Stimulated activated naive CD8-positive, alpha-beta T cell treated with anti-CD3 and anti-CD28 coated beads, Interleukin-15, Interleukin-2, amounts not matched to agents 100 ng/mL and 50 ng/mL, for 24 hours (primary cell): Measurements from ENCODE around the gene GADD45A.

ENCODE experiments used
- H3K27ac Mint-ChIP-seq: one replicate; pipeline ENCODE4 v1.8.0; 2021; ENCODE audit warnings: mild to moderate bottlenecking, mixed read lengths
- H3K27me3 Mint-ChIP-seq: one replicate; pipeline ENCODE4 v1.8.0; 2021; ENCODE audit warnings: mixed read lengths
- H3K36me3 Mint-ChIP-seq: one replicate; pipeline ENCODE4 v1.8.0; 2021; ENCODE audit warnings: low read depth, mixed read lengths
- H3K4me1 Mint-ChIP-seq: one replicate; pipeline ENCODE4 v1.8.0; 2021; ENCODE audit warnings: low read depth, mixed read lengths
- H3K4me3 Mint-ChIP-seq: one replicate; pipeline ENCODE4 v1.8.0; 2021; ENCODE audit warnings: mild to moderate bottlenecking, mixed read lengths
- H3K9me3 Mint-ChIP-seq: one replicate; pipeline ENCODE4 v1.8.0; 2021; ENCODE audit warnings: mixed read lengths

Gene GADD45A

DNA sequence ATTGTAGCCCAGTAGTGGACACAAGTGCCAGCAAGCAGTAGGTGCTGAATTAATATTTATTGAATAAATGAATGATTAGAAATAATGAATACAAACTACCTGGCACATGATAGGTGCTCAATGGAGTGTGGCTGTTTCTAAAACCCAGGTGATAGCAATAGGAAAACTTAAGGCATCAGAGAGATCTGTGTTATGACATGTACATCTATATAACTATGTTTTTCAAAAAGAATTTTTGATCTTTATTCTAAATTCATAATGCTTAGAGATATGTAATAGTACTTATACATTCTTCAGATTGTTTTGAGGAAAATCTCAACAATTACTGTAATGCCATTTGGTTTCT lies 5.0 kb downstream of the GADD45A start:
- H3K9me3 Mint-ChIP-seq: no peaks in the 10 kb centered on the region
- peaks cover 13% of the 10 kb centered on the region for H3K4me1 Mint-ChIP-seq
- no peak overlapping the region for H3K27ac Mint-ChIP-seq
- peaks cover 32% of the 10 kb centered on the region for H3K36me3 Mint-ChIP-seq
- H3K4me3 Mint-ChIP-seq: no peak overlapping the region
- H3K27me3 Mint-ChIP-seq: no peaks in the 10 kb centered on the region

- Mint-ChIP-seq H3K27ac (no peak overlapping the region), H3K36me3 (peaks cover 32% of the 10 kb centered on the region), H3K4me3 (no peak overlapping the region), H3K9me3 (no peaks in the 10 kb centered on the region), H3K27me3 (no peaks in the 10 kb centered on the region), H3K4me1 (peaks cover 12% of the 10 kb centered on the region)
Measured at GRCh38 chr1:67690411-67690810, 5.4 kb downstream of the GADD45A start.

- Mint-ChIP-seq H3K4me1 (peaks cover 13% of the 10 kb centered on the region), H3K27ac (no peak overlapping the region), H3K36me3 (peaks cover 28% of the 10 kb centered on the region), H3K4me3 (no peak overlapping the region), H3K27me3 (peaks cover 4% of the 10 kb centered on the region), H3K9me3 (no peaks in the 10 kb centered on the region)
Measured at GRCh38 chr1:67691712-67692111, 6.7 kb downstream of the GADD45A start.

DNA sequence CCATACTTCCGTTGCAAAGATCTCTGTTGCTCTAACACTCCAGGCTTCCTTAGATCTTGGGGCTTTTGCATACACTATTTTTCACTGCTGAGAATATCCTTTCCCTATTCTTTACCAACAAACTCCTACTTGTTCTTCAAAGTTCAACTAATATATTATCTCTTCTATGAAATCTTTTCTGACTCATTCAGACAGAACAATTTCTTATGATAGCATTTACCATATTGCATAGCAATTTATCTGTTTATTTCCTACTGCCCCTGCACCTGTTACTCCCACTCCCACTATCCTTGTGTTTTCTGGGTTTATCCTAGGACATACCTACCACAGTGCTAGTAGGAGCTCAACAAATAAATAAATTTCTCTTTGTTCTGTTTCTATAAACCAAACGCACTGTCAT lies 11.0 kb downstream of the GADD45A start:
- Mint-ChIP-seq H3K27me3 (peaks cover 4% of the 10 kb centered on the region), H3K27ac (no peak overlapping the region)

GRCh38 chr1:67696708-67697107 lies 11.7 kb downstream of the GADD45A start:
- Mint-ChIP-seq H3K9me3 (no peaks in the 10 kb centered on the region), H3K4me3 (no peak overlapping the region), H3K4me1 (peaks cover 22% of the 10 kb centered on the region), H3K27me3 (peaks cover 4% of the 10 kb centered on the region), H3K27ac (no peak overlapping the region), H3K36me3 (no peaks in the 10 kb centered on the region)

More for the DNA sequence above, 11.0 kb downstream of the GADD45A start:
- H3K9me3 Mint-ChIP-seq: no peaks in the 10 kb centered on the region
- H3K4me1 Mint-ChIP-seq: peaks cover 17% of the 10 kb centered on the region
- no peaks in the 10 kb centered on the region for H3K36me3 Mint-ChIP-seq
- no peak overlapping the region for H3K4me3 Mint-ChIP-seq

GRCh38 chr1:67700220-67700619 lies 15.2 kb downstream of the GADD45A start:
- H3K27me3 Mint-ChIP-seq: peaks cover 6% of the 10 kb centered on the region
- peak overlapping the region; percentile 54 for H3K27ac Mint-ChIP-seq
- no peak overlapping the region for H3K4me3 Mint-ChIP-seq
- H3K36me3 Mint-ChIP-seq: no peaks in the 10 kb centered on the region
- H3K9me3 Mint-ChIP-seq: no peaks in the 10 kb centered on the region
- H3K4me1 Mint-ChIP-seq: peaks cover 22% of the 10 kb centered on the region

GRCh38 chr1:67700692-67701410 lies 15.8 kb downstream of the GADD45A start:
- Mint-ChIP-seq H3K27me3 (peaks cover 4% of the 10 kb centered on the region), H3K36me3 (no peaks in the 10 kb centered on the region), H3K9me3 (no peaks in the 10 kb centered on the region), H3K4me3 (no peak overlapping the region), H3K27ac (peak overlapping the region; percentile 54), H3K4me1 (peaks cover 20% of the 10 kb centered on the region)

DNA sequence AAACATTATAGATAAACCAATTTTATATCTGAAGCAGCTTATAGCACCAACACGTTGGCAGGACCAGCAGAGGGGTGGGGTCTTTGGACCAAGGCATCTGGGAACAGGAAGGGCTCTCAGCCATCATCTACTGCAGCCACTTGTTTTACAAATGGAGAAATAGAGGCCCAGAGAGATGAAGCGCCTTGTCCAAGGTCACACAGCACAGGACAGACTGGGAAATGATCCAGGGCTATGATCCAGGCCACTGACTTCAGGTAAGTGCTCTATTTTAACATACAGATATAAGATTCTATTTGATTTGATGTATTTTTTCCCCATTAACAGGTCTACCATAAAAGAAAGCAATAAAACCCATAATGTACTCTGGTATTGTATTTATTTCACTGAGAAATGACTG lies 16.9 kb downstream of the GADD45A start:
- Mint-ChIP-seq H3K27ac (no peak overlapping the region), H3K27me3 (peaks cover 3% of the 10 kb centered on the region), H3K4me3 (no peak overlapping the region), H3K36me3 (no peaks in the 10 kb centered on the region), H3K9me3 (no peaks in the 10 kb centered on the region), H3K4me1 (peaks cover 19% of the 10 kb centered on the region)

DNA sequence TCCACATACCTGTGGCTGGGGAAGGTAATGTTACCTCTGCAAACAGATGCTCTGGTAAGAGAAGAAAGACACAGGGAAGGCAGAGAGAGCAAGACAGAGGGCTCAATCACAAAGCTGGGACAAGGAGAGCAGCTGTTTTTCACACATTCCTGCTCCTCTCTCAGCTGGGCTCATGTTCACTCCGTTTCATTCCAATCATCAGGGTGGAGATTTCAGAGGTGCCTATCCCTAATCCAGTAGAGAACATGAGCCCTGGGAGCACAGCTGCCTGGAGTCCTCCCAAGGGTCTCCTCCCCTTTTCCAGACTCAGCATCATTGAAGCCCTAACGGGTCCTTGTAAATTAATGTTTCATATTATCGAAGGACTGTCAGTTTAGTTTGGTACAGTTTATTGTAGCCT lies 19.4 kb downstream of the GADD45A start:
- no peak overlapping the region for H3K27ac Mint-ChIP-seq
- no peaks in the 10 kb centered on the region for H3K9me3 Mint-ChIP-seq
- H3K4me3 Mint-ChIP-seq: no peak overlapping the region
- peaks cover 3% of the 10 kb centered on the region for H3K27me3 Mint-ChIP-seq
- no peaks in the 10 kb centered on the region for H3K36me3 Mint-ChIP-seq
- H3K4me1 Mint-ChIP-seq: peaks cover 17% of the 10 kb centered on the region

- Mint-ChIP-seq H3K4me1 (peaks cover 6% of the 10 kb centered on the region), H3K27ac (no peak overlapping the region), H3K4me3 (no peak overlapping the region), H3K36me3 (no peaks in the 10 kb centered on the region), H3K9me3 (no peaks in the 10 kb centered on the region), H3K27me3 (peaks cover 3% of the 10 kb centered on the region)
Measured at GRCh38 chr1:67705735-67706453, 20.9 kb downstream of the GADD45A start.

DNA sequence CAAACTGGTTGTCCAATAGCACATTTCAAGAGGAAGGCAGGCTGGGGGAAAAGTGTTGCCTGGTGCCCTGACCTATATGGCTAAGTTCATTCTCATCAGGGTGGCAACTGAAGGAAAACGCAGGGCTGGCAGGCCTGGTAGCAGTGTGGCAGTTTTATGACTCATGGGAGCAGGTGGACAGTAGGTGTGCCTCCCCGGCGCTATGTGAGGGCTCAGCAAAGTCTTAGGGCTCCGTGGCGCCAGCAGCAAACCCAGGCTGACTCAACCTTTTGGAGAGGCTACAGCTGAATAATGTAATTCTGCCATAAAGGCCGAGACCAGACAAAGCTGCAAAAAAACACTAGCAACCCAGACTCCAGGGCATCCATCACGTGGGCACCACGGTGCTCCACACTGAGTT lies 23.6 kb downstream of the GADD45A start:
- H3K27me3 Mint-ChIP-seq: peaks cover 3% of the 10 kb centered on the region
- H3K9me3 Mint-ChIP-seq: no peaks in the 10 kb centered on the region
- H3K4me3 Mint-ChIP-seq: no peak overlapping the region
- peaks cover 7% of the 10 kb centered on the region for H3K4me1 Mint-ChIP-seq
- no peak overlapping the region for H3K27ac Mint-ChIP-seq
- H3K36me3 Mint-ChIP-seq: no peaks in the 10 kb centered on the region

GRCh38 chr1:67710417-67710816 lies 25.4 kb downstream of the GADD45A start:
- no peaks in the 10 kb centered on the region for H3K36me3 Mint-ChIP-seq
- H3K27ac Mint-ChIP-seq: no peak overlapping the region
- H3K9me3 Mint-ChIP-seq: no peaks in the 10 kb centered on the region
- H3K4me3 Mint-ChIP-seq: no peak overlapping the region
- H3K27me3 Mint-ChIP-seq: no peaks in the 10 kb centered on the region
- H3K4me1 Mint-ChIP-seq: peaks cover 8% of the 10 kb centered on the region

GRCh38 chr1:67711158-67711854 lies 26.3 kb downstream of the GADD45A start:
- Mint-ChIP-seq H3K4me3 (no peak overlapping the region), H3K4me1 (peaks cover 8% of the 10 kb centered on the region), H3K27me3 (no peaks in the 10 kb centered on the region), H3K27ac (no peak overlapping the region), H3K36me3 (no peaks in the 10 kb centered on the region), H3K9me3 (no peaks in the 10 kb centered on the region)

DNA sequence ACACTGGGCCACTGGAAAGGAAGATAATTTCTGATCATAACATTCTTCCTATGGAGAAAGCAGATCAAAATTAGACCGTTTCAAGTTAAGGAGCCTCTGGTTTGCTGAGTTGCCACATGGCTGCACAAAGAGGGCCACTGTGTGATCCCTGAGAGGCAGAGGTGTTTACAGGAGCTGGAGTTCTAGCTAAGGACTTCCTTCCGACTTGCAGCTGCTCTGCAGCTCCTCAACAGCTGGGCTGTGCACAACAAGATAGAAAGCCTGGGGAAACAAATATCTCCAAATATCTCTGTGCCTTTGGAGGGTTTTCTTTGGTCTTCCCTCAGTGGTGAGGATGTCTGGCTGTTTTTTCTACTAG lies 26.8 kb downstream of the GADD45A start:
- no peaks in the 10 kb centered on the region for H3K36me3 Mint-ChIP-seq
- H3K27me3 Mint-ChIP-seq: no peaks in the 10 kb centered on the region
- peaks cover 8% of the 10 kb centered on the region for H3K4me1 Mint-ChIP-seq
- H3K9me3 Mint-ChIP-seq: no peaks in the 10 kb centered on the region
- no peak overlapping the region for H3K4me3 Mint-ChIP-seq
- H3K27ac Mint-ChIP-seq: no peak overlapping the region

DNA sequence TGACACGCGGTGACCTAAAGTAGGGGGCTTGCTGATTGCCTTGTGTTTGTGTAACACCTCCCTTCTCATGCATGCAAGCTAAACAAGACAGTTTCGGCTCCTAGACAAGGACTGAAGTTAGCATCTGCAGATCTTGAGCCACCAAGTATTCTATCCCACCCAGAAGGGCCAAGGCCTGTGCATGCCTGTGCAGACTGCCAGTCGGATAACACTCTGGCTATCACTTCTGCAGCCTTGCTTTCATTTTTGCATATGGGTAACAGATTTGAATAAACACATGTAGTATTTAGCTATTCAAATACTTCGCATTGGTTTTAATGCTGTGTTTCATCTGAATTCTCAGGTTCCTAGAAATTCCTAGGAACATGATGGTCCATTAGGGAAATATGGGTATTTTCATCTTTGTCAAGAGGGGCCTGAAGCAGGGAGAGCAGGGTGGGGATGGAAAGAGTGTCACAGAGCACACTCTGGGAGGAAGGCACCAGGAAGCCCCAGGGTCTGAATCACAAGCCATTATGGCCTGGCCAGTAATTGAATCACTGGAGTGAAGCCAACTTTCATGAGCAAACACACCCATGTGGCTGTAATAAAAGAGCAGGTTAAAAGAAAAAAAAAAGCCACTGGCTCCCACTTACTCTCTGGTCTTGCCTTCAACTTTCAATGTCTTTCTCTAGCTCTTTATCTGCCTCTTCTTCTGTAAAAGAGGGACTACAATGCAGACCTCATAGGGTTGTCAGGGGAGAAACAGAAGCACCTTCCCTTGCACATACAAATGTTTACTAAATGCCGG lies 28.3 kb downstream of the GADD45A start:
- no peaks in the 10 kb centered on the region for H3K9me3 Mint-ChIP-seq
- H3K36me3 Mint-ChIP-seq: no peaks in the 10 kb centered on the region
- peaks cover 8% of the 10 kb centered on the region for H3K4me1 Mint-ChIP-seq
- H3K27me3 Mint-ChIP-seq: no peaks in the 10 kb centered on the region
- H3K27ac Mint-ChIP-seq: no peak overlapping the region
- H3K4me3 Mint-ChIP-seq: no peak overlapping the region
